HCT116 (cell line): Measurements from ENCODE around the gene SPATS1.

ENCODE experiments used
- CTCF ChIP-seq, 3 experiments: fragments of 200-600 bp in 1 of 3; sonication (generic) in 1 of 3; IDR thresholded peaks in 2 of 3; conservative IDR thresholded peaks in 1 of 3; 2 replicates each; pipeline ENCODE4 v1.5.1; 2012 to 2017; ENCODE audit warnings: low read depth in 2 of 3, low read length in 2 of 3, antibody characterized with exemption in 1 of 3, borderline replicate concordance in 1 of 3, control low read depth in 1 of 3, mild to moderate bottlenecking in 1 of 3, mixed read lengths in 1 of 3, mixed run types in 1 of 3, moderate library complexity in 1 of 3; ENCODE audit not compliant: insufficient read depth in 1 of 3
- ELF1 ChIP-seq: IDR thresholded peaks from 2 replicates; pipeline ENCODE4 v1.6.1; 2012; ENCODE audit warnings: low read depth, borderline replicate concordance
- EZH2 ChIP-seq: fragments of 200-600 bp; sonication (generic); IDR thresholded peaks from 2 replicates; pipeline ENCODE4 v1.6.1; 2017; ENCODE audit warnings: antibody characterized with exemption, mixed run types
- EZH2phosphoT487 ChIP-seq: fragments of 200-600 bp; IDR thresholded peaks from 2 replicates; pipeline ENCODE4 v1.6.1; 2018; ENCODE audit warnings: antibody characterized with exemption, borderline replicate concordance
- JUND ChIP-seq: IDR thresholded peaks from 2 replicates; pipeline ENCODE4 v1.6.1; 2012
- POLR2A ChIP-seq: IDR thresholded peaks from 2 replicates; pipeline ENCODE4 v1.7.0; 2011; ENCODE audit warnings: borderline replicate concordance; ENCODE audit not compliant: insufficient read depth, insufficient read length; ENCODE audit errors: extremely low read depth
- RAD21 ChIP-seq: IDR thresholded peaks from 2 replicates; pipeline ENCODE4 v1.6.1; 2012; ENCODE audit warnings: low read depth, mild to moderate bottlenecking
- ZBTB33 ChIP-seq: IDR thresholded peaks from 2 replicates; pipeline ENCODE4 v1.6.1; 2011; ENCODE audit warnings: mild to moderate bottlenecking, low read length, moderate library complexity; ENCODE audit not compliant: insufficient replicate concordance; ENCODE audit errors: extremely low read depth
- ZNF274 ChIP-seq: fragments of 200-500 bp; sonication (Bioruptor generic); IDR thresholded peaks from 2 replicates; pipeline ENCODE4 v1.6.1; 2014; ENCODE audit warnings: mild to moderate bottlenecking, low read depth, low read length, inconsistent platforms
- TF ChIP-seq, protein P1 (sequence below): IDR thresholded peaks from 2 replicates; pipeline ENCODE4 v1.6.1; 2012; ENCODE audit warnings: low read depth

DNA sequence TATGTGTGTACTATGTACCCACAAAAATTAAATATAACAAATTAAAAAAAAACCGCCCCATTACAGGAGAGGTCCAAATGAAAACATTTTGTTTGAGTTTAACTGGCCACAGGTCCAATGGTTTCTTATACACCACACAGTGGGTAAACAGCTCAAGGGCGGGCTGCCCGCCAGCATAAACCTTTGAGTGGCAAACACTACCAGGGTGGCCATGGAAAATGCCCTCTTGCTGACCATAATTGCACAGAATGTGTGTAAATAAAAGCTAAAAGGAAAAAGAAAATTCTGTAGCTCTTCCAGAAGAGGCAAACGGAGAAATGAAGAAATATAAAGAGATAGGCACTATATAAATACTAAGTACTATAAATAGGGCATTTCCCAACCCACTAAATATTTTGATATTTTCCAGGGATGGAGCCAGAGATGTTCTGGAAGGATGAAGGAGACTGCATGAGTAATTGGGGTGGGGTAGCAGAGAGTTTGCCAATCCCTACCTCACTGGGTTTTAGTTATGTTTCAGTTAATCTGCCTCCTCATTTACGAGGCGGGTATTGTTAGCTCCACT lies 44.0 kb downstream of the SPATS1 start:
- TF ChIP-seq CTCF (IDR thresholded peaks at IDR 0.05 in 2 of 3, conservative IDR thresholded peaks at IDR 0.05 in 1 of 3; ENCODE audit: borderline replicate concordance in 1 of 3, insufficient read depth in 1 of 3, low read depth in 2 of 3, low read length in 2 of 3) (no peak), JUND (no peak), POLR2A (no peak), ZNF274 (no peak), EZH2phosphoT487 (no peak), ELF1 (no peak), EZH2 (no peak), RAD21 (no peak), ZBTB33 (no peak)
- TF ChIP-seq, protein P1, sequence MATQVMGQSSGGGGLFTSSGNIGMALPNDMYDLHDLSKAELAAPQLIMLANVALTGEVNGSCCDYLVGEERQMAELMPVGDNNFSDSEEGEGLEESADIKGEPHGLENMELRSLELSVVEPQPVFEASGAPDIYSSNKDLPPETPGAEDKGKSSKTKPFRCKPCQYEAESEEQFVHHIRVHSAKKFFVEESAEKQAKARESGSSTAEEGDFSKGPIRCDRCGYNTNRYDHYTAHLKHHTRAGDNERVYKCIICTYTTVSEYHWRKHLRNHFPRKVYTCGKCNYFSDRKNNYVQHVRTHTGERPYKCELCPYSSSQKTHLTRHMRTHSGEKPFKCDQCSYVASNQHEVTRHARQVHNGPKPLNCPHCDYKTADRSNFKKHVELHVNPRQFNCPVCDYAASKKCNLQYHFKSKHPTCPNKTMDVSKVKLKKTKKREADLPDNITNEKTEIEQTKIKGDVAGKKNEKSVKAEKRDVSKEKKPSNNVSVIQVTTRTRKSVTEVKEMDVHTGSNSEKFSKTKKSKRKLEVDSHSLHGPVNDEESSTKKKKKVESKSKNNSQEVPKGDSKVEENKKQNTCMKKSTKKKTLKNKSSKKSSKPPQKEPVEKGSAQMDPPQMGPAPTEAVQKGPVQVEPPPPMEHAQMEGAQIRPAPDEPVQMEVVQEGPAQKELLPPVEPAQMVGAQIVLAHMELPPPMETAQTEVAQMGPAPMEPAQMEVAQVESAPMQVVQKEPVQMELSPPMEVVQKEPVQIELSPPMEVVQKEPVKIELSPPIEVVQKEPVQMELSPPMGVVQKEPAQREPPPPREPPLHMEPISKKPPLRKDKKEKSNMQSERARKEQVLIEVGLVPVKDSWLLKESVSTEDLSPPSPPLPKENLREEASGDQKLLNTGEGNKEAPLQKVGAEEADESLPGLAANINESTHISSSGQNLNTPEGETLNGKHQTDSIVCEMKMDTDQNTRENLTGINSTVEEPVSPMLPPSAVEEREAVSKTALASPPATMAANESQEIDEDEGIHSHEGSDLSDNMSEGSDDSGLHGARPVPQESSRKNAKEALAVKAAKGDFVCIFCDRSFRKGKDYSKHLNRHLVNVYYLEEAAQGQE: no peak
